AG20443 (cell line): ENCODE results near the gene AFG3L2.

Source experiments
- DNase-seq: peaks from one replicate; pipeline ENCODE4 v3.0.0; 2012; ENCODE audit warnings: low spot score, mixed read lengths

AFG3L2 gene

DNA sequence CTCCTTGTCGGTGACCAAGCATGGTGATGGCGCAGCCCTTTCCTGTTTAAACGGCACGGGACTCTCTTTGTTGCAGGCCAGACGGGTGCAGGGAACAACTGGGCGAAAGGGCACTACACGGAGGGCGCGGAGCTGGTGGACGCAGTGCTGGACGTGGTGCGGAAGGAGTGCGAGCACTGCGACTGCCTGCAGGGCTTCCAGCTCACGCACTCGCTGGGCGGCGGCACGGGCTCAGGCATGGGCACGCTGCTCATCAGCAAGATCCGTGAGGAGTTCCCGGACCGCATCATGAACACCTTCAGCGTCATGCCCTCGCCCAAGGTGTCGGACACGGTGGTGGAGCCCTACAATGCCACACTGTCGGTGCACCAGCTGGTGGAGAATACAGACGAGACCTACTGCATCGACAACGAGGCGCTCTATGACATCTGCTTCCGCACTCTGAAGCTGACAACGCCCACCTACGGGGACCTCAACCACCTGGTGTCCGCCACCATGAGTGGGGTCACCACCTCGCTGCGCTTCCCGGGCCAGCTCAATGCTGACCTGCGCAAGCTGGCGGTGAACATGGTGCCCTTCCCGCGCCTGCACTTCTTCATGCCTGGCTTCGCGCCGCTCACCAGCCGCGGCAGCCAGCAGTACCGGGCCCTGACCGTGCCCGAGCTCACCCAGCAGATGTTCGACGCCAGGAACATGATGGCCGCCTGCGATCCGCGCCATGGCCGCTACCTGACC is 51.9 kb downstream of the AFG3L2 start:
- no peak for DNase-seq

DNA sequence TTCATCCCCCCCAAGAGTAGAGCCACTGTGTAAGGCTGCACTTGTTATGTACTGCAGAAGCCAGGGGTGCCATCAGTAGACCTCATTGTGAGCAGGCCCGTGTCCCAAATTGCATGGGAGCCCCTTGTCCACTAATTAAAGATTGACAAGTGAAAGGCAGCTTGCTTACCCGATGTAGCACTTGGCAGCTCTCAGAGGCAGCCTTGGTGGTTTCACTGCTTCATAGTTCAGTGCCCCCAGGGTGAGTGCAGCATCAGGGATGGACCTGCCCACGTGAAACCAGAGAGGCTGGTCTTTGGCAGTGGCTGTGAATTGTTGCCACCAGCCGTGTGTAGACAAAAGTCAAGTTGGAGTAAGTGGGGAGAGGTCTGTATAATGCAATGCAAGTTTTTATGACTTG is 55.7 kb downstream of the AFG3L2 start:
- no peak for DNase-seq

DNA sequence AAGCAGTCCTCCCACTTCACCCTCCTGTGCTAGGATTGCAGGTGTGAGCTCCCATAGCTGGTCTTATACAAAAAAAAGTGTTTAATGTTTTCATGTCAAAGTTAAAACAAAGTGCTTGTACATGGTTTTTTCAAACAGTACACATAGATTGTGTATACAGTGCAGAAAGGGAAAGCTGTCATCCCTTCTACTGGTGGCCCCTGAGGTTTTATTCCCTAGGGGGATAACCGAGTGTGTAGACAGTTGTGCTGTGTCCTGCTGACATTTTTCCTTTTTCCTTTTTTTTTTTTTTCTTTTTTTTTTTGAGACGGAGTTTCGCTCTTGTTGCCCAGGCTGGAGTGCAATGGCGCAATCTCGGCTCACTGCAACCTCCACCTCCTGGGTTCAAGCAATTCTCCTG is 58.2 kb downstream of the AFG3L2 start:
- DNase-seq = no peak

DNA sequence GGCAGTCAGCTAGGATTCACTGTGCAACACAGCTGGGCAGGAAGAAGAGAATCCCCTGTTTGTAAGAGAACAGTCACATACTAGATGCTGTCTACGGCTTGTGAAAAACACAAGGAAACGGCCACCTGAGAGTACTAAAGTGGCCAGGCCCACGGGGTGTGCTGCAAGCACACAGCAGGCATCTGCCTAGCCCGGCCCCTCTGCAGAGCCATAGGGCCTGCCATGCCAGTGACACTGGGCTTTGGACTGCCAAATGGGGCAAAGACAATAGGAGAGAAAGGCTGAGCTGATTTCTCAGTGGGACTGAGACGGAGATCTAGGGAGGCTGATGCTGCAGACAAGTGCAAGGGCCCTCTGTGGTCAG is 58.7 kb downstream of the AFG3L2 start:
- DNase-seq = no peak

DNA sequence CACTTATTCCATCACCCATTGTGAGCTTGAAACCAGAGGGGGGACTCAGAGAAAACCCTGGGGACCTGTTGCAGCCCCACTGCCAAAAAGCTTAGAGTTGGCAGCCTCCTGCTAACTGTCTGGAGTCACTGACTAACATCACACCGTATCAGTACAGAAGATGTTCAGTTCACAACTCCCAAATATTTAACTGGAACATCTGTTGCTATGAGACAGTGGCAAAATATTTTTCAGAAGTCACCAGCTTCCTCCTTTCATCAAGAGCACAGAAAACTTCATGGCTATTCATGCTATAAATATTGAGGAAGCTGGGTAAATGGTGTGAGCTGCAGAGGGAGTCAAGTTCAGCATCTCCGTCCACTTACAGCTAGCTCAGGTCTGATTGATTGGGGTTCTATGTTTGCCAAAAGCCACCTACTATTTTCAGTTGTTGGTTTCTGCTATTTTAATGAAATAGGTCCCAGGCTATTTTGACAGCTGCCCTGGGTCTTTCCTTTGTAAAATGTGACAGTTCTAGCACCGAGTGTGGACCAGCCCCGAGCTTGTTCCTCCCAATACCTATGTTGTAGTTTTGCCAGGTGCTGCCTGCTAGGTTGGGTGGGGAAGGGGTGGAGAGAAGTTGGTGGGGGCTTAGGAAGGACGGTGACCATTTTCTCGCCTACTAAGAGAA is 59.2 kb downstream of the AFG3L2 start:
- peak; percentile 59 for DNase-seq

DNA sequence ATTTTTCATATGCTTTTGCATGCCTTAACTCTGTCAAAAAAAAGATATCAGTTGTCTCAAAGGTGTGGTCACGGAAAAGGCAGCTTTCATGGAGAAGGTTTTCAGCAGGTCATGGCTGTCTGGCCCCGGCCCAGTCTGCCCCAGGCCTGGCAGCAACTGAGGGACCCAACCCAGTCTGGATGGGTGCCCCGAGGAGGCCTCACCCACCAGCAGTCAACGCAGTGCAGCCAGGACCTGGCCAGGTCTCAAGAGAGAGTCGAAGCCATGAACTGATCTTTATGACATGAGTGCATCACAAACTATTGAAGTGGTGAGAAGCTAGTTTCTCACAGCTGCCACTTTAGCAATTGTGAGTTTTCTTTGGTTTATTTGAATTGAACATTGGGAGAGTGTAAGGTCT is 61.1 kb downstream of the AFG3L2 start:
- no peak for DNase-seq

DNA sequence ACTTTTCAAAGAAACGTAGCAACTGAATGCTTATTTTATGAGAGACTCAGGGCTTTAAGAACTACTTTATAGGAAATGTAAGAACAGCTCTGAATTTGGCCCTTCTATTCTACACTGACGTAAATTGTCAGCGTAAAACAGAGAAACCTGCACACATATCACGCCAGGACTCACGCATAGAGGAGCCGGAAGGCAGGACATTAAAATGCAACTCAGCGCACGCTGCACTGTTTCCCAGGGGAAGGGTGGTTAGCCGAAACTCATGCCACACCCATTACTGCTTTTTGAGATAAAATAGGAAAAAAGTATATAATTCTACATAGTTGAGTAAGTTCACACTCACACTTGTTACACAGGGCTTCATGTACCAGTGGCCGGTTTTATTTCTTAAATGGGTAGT is 61.5 kb downstream of the AFG3L2 start:
- no peak for DNase-seq

DNA sequence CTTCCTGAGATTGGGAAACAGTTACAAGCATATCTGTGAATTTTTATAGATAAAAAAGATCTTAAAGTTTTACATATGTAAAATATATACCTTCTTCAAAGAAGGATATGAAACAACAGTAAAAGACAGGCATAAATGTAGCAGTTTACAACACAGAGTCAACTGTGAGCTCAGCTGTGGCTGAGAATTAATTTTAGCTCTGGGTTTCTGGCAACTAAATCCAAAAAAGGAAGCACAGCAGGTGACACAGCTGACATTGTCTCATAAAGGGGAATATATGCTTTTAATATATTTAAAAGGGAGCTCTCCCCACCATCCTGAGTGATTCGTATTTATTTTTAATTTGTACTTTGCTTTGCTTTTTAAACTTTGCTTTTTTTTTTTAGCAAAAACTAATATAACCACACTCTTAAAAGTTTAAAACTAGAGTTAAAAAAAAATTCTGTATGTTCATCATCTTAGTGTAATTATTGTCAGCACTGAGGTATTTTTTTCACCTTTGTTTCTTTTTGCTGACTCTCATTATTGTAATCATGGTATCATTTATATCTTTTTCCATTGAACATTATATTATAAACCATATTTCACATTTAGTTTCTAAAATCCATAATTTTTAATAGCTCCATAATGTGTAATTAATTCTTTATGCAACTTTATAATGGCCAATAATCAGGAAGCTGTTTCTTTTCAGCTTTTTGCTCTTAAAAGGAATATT is 62.3 kb downstream of the AFG3L2 start:
- no peak for DNase-seq

DNA sequence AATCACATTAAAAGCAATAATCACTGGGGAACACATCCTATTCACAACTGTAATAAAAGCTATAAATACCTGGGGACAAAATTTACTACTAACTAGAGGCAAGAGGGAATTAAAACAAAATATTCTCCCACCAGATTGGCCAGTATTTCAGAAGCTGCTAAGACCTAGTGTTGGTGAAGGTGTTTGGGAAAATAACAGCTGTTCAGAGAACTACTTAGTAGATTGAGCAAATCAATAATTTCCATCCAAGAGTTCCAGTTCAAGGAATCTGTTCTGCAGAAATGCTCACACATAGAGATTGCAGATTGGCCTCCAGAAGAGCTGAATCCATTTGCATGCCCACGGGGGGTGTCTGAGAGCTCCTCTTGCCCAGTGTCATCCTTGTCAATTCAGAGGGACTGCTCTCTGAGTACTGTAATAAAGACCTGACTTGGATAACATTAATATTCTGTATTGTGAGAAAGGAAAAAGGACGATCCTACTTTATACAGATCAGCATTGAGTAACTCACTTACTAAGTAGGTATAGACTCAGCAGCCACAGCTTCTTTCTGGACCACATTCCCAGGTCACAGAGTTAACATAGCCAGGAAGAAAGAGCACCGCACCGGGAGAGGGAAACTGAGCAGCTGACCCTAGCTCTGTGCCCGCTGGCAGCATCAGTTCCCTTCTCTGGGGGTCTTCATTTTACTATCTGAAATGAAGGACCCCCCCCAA is 63.3 kb downstream of the AFG3L2 start:
- DNase-seq = no peak

DNA sequence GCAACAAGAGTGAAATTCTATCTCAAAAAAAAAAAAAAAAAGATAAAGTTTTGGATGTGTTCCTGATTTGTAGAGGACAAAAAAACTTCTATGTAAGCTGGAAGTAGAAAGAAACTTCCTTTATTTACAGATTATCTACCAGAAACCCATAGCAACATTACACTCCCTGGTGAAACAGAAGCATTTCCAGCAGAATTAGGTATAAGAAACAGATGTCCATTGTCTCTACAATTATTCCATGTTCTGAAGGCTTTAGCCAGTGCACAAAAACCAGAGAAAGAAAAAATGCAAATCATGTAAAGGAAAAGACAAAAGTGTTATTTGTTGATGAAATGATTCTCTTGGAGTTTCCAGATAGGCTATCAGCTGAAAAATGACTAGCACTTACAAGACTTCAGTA is 64.1 kb downstream of the AFG3L2 start:
- no peak for DNase-seq

DNA sequence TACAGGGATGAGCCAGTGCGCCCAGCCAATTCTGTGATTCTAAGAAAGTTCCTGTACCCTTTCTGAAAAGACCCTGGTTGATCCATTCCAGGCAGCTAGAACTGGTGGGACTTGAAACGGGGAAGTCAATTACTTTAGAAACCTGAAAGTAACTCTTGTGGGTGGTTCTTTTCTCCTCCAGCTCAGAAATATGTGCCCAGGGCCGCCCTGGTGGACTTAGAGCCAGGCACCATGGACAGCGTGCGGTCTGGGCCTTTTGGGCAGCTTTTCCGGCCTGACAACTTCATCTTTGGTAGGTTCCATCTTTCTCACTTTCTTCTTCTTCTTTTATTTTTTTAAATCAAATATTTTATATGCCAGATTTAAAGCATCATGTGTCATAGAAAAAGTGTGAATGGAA is 66.3 kb downstream of the AFG3L2 start:
- no peak for DNase-seq

DNA sequence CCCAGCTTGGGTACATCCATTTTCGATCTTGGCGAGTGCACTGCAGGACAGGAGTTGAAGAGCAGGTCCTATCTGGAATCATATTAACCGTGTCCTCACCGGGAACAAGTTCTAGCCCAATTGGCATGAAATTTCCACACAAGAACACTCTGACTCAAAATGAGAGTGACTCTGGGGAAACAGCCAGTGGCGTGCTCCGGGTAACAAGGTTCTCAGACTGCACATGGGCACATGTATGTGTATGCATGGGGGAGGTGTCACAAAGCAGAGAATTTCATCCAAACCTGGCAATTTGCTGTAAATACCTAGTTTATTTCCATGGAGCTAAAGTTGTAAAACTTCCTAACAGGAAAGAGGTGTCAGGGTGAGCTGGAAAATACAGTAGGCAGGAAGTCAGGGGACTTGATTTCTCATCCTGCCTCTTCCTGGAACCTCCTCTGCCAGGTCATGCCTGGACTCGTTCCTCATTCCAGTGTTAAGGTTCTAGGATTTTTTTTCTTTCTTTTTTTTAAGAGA is 67.3 kb downstream of the AFG3L2 start:
- no peak for DNase-seq

DNA sequence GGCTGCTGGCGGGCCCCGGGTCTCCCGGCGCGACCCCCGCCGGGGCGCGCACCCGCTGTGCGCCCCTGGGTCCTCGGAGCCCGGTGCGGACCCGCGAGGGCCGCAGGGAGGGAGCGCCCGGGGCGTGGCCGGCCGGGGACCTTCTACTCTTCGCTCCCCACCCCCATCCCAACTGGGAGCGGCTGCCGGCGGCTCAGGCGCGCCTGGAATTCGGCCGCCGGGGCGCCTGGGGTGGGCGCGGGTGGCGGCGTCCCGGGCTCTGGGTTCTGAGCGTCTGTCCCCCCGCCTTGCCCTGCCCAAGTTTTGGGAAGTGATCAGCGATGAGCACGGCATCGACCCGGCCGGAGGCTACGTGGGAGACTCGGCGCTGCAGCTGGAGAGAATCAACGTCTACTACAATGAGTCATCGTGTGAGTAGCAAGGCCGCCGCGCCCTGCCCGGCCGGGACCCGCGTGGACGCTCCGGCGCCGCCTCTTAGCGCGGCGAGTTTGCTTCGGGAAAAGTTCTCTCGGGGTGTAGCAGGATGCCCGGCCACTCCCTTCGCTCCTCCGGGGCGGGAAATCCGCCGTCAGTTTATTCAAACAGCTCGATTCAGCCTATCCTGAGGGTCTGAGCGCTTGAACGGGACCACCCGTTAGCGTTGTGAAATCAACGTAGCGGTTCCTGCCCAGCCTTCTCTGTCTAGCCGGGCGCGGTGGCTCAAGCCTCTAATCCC is 68.5 kb downstream of the AFG3L2 start:
- DNase-seq = peak; percentile 94

DNA sequence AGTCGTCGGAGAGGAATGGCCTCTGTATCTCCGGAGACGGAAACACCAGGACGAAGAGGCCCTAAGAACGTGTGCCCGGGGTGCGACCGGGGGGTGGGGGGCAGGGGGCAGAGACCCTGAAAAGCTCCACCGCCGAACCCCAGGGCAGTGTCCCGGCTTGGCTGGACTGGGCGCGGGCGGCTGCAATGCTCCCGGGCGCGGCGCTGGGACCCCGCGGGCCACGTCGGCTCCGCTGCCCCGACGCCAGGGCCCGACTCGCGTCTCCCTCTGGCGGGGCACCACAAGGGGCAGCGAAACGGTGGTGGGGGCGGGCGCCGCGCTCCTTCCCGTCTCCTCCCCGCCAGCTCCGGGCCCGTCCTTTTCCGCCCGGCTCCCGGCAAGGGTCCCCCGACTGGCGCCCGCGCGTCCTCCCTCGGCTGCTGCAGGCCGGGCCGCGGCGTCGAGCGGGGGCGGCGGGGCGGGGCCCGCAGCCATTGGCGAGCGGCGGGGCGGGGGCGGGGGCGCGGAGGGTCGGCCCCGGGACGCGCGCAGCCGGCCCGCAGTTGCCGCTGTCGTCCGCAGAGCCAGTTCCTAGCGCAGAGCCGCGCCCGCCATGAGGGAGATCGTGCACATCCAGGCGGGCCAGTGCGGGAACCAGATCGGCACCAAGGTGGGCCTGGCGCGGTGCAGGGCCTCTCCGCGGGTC is 69.2 kb downstream of the AFG3L2 start, which contains the start of gene TUBB6:
TSS of gene TUBB6 (plus strand) at position 541 of the 685 bp plus-strand sequence. CDS start at position 593, 52 bp downstream.
- DNase-seq = peak; percentile 96

DNA sequence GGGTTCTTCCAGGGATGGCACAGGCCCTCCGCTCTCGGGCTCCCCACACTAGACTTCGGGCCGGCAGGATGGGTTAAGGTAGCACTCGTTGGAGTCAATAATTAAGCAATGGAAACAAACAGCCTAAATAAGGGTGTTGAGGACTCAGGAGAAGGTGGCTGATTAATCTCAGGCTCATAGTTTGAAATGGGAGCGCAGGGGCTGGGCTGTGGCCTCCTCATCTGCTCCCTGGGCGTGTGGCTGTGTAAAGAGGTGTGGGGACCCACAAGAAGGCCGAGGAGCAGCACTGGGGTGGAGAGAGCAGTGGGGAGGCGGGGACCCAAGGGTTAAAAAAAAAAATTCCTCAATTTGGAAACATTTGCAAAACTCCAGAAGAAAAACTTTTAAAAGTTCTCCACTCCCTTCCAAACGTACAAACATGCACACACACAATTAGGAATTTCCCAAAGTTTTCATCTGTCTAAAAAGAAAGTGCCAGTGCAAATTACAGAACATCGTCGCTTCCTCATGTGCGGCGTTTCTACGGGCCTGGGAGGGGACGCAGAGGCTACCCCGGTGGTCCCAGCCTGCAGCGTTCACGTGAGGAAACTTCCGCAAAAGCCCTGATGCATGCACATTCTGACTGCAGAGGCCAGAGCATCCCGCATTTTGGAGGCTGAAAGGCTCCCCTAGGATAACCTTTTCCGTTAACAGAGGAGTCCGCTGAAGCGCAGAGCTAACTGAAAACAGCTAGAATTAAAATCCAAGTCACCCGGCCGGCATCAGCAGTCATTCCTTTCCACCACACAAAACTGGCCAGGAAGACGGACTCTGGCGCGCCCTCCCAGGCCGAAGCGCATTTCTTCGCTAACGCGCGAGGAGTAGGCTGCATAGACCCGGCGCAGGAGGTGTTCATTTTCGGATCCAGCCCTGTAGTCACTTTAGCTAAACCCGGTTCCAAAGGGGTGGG is 70.0 kb downstream of the AFG3L2 start:
- peak; percentile 79 for DNase-seq

DNA sequence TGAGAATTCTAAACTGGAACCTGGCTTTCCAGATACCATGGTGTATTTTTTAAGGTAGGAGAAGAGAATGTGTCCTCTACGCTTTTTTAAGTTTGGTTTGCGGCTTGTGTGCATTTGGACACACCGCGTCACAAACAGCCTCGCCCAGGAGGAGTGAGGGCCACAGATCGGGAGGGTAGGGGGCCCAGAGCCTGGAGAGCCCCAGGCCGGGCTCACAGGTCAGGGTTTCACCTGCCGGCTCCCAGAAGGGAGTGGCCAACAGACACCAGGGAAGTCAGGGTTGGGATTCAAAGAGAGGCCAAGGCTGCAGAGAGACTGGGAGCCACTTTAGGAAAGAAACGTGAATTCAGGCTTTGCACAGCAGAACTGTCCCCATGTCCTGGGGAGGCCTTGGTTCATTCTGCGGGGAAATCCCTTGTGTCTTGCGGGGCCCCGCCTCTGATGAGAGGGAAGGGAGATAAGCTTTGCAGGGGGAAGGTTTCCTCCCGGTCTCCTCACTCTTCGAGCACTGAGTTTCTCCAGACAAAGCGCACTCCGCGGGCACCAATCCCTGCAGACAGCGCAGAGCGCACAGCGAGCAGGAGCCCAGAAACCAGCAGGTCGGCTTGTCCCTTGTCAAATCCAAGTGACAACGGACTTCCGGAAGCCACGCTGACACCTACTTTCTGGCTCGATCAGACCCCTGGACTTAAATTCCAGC is 70.9 kb downstream of the AFG3L2 start:
- DNase-seq = no peak

DNA sequence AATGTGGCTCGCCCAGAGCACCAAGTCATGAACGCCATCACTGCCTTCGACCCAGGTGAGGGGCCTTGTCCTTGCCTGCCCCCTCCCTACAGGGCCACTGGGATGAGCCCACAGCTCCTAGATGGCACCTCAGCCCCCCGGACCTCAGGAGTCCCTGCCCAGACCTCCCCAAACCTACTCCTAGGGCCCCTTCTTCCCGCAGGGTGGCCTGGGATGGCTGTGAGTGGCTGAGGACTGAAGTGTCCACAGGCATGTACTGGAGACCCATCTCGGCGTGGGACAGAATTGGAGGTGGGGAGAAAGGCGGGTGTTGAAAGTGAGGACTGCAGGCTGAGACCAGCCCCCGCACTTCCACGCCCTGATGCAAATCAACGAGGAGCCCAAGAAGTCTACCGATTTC is 71.8 kb downstream of the AFG3L2 start:
- DNase-seq = no peak

DNA sequence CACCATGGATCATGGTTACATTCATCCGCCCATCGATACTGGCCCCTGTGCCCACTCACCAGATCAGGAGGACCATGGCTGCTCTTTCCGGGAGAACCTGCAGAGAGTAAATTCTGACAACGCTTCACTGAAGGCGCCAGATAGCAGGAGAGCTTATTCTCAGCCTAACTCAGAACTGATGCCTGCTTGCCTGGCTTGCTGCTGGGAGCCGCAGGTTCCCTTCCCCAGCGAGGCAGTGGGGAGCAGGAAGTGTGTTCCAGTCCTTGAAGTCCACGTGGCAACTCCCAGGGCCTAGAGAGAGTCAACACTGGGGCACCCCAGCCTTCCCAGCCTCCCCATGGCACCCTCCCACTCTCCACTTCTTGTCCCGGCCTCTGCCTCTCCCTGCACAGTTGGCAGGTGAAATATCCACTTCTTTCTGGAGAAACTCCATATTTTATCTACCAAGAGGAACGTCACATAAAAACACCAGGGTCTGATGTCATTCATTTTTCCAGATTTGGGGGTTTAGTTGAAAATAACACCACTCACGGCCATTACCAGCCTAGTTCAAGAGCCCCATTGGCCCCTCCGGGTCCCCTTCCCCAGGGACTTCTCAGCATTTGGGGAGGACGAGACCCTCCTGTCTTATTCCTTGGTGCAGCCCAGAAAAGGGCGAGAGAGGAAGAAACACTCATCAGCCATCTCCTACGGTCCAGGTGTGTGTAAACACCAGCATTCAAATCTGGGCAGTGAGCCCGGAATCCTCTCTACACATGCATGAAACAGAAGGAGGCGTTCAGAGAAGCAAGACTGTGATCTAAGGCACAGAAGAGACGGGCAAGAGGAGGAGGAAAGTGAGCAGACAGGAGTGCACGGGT is 72.4 kb downstream of the AFG3L2 start:
- no peak for DNase-seq
